ENCODE results near the gene KRTAP20-4. TPM values are rescaled to one million over a fixed set of nuclear protein-coding genes. Genes with fewer than 3 reads are reported as not detected.

The KRTAP20-4 gene
- total RNA-seq, 2 donors from 2014 or later: not detected

DNA sequence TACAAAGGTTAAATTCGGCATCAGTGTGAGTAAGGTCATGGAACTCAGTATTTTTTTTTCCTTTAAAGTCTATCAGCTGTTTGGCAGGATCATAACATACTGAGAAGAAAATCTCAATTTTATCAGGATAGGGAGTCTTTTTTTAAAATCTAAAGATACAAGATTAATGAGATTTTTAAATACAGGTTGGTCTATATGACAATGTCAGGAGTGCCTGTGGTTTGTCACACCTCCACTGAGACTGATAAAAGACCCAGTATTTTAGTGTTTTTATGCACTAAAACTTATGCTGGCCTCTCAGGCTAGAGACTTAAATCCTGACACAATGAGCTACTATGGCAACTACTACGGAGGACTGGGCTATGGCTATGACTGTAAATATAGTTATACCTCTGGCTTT, 22.1 kb downstream of the KRTAP20-4 start, which contains the start of gene KRTAP20-3:
Gene KRTAP20-3, plus strand, starts transcription at position 301 of the 400 bp plus-strand sequence.
- no peak for DNase-seq
- Histone ChIP-seq H3K36me3 (no peaks in the 10 kb centered on the region), H3K27ac (no peak within 1 kb of the TSS), H3K9me3 (no peaks in the 10 kb centered on the region), H3K27me3 (no peaks in the 10 kb centered on the region), H3K9ac (ENCODE audit: low read depth in 2 of 2, low read length in 2 of 2) (no peak within 1 kb of the TSS), H3K4me3 (no peak within 1 kb of the TSS), H3K4me1 (no peaks in the 10 kb centered on the region)
- intact Hi-C loops (cut with DNase I): no loop called here
- TF ChIP-seq, protein P1, sequence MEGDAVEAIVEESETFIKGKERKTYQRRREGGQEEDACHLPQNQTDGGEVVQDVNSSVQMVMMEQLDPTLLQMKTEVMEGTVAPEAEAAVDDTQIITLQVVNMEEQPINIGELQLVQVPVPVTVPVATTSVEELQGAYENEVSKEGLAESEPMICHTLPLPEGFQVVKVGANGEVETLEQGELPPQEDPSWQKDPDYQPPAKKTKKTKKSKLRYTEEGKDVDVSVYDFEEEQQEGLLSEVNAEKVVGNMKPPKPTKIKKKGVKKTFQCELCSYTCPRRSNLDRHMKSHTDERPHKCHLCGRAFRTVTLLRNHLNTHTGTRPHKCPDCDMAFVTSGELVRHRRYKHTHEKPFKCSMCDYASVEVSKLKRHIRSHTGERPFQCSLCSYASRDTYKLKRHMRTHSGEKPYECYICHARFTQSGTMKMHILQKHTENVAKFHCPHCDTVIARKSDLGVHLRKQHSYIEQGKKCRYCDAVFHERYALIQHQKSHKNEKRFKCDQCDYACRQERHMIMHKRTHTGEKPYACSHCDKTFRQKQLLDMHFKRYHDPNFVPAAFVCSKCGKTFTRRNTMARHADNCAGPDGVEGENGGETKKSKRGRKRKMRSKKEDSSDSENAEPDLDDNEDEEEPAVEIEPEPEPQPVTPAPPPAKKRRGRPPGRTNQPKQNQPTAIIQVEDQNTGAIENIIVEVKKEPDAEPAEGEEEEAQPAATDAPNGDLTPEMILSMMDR (IDR thresholded peaks at IDR 0.05): no peak

- DNase-seq: no peak
- Histone ChIP-seq H3K9ac (ENCODE audit: low read depth in 2 of 2, low read length in 2 of 2) (no peak overlapping the region), H3K4me3 (no peak overlapping the region), H3K4me1 (no peaks in the 10 kb centered on the region), H3K27me3 (no peaks in the 10 kb centered on the region), H3K27ac (no peak overlapping the region), H3K9me3 (no peaks in the 10 kb centered on the region), H3K36me3 (no peaks in the 10 kb centered on the region)
- TF ChIP-seq, protein P1 (IDR thresholded peaks at IDR 0.05): no peak
- intact Hi-C loops (cut with DNase I): no loop called here
These were observed 26.5 kb downstream of the KRTAP20-4 start for GRCh38 chr21:30646904-30647414.

DNA sequence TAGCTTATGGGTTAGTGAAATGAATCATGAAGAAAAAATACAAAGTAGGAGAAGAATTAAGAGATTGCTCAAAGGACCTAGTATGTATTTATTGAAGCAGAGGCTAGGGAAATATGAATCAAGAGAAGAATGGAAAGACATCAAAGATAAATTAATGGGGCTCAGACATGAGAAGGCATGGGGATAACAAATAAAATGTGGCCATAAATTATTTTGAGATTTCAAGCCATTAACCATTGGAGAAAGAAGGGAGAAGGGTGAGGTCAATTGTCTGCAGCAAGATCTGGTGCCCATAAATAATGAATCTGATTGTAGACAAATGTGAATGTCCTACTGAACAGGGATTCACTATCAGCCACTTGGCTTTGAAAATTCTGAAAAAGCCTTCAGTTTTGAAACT, 32.5 kb downstream of the KRTAP20-4 start:
- Histone ChIP-seq H3K9me3 (no peaks in the 10 kb centered on the region), H3K9ac (ENCODE audit: low read depth in 2 of 2, low read length in 2 of 2) (no peak overlapping the region), H3K4me3 (no peak overlapping the region), H3K36me3 (no peaks in the 10 kb centered on the region), H3K27me3 (no peaks in the 10 kb centered on the region), H3K4me1 (no peaks in the 10 kb centered on the region), H3K27ac (no peak overlapping the region)
- no peak for DNase-seq
- TF ChIP-seq, protein P1 (IDR thresholded peaks at IDR 0.05): no peak
- intact Hi-C loops (cut with DNase I): no loop called here

GRCh38 chr21:30668776-30669175, 48.3 kb downstream of the KRTAP20-4 start:
- H3K4me3 ChIP-seq: no peak overlapping the region
- intact Hi-C loops (cut with DNase I): no loop called here

More at GRCh38 chr21:30668776-30669175, 48.3 kb downstream of the KRTAP20-4 start:
- Histone ChIP-seq H3K36me3 (no peaks in the 10 kb centered on the region), H3K9ac (ENCODE audit: low read depth in 2 of 2, low read length in 2 of 2) (no peak overlapping the region), H3K27ac (no peak overlapping the region), H3K9me3 (no peaks in the 10 kb centered on the region), H3K4me1 (no peaks in the 10 kb centered on the region), H3K27me3 (no peaks in the 10 kb centered on the region)
- no peak for DNase-seq
- TF ChIP-seq, protein P1 (IDR thresholded peaks at IDR 0.05): no peak

Other genes starting within 250 kb of the KRTAP20-4 start
- gene KRTAP13-2, start 248.4 kb upstream of the KRTAP20-4 start, total RNA-seq: 1 to 10 TPM; 2.3 to 6.0 TPM
- gene KRTAP13-1, start 224.6 kb upstream of the KRTAP20-4 start, total RNA-seq: not detected
- gene KRTAP13-3, start 194.7 kb upstream of the KRTAP20-4 start, total RNA-seq: not detected
- gene KRTAP13-4, start 190.4 kb upstream of the KRTAP20-4 start, total RNA-seq: not detected
- gene KRTAP15-1, start 180.4 kb upstream of the KRTAP20-4 start, total RNA-seq: not detected
- not detected for gene KRTAP19-1, start 140.3 kb upstream of the KRTAP20-4 start, total RNA-seq
- not detected for gene KRTAP19-2, start 133.2 kb upstream of the KRTAP20-4 start, total RNA-seq
- gene KRTAP19-3, start 128.6 kb upstream of the KRTAP20-4 start, total RNA-seq: not detected
- not detected for gene KRTAP19-4, start 123.5 kb upstream of the KRTAP20-4 start, total RNA-seq
- gene KRTAP19-5, start 118.5 kb upstream of the KRTAP20-4 start, total RNA-seq: not detected
- gene KRTAP19-6, start 78.8 kb upstream of the KRTAP20-4 start, total RNA-seq: not detected
- not detected for gene KRTAP19-7, start 59.3 kb upstream of the KRTAP20-4 start, total RNA-seq
- not detected for gene KRTAP22-2, start 30.2 kb upstream of the KRTAP20-4 start, total RNA-seq
- not detected for gene KRTAP6-3, start 28.2 kb upstream of the KRTAP20-4 start, total RNA-seq
- not detected for gene KRTAP6-2, start 21.7 kb upstream of the KRTAP20-4 start, total RNA-seq
- gene KRTAP22-1, start 19.5 kb upstream of the KRTAP20-4 start, total RNA-seq: not detected
- gene KRTAP6-1, start 6.7 kb upstream of the KRTAP20-4 start, total RNA-seq: not detected
- gene KRTAP20-1, start 4.2 kb upstream of the KRTAP20-4 start, total RNA-seq: not detected
- gene KRTAP20-2, start 14.6 kb downstream of the KRTAP20-4 start, total RNA-seq: not detected
- gene KRTAP20-3, start 22.2 kb downstream of the KRTAP20-4 start, total RNA-seq: not detected
- not detected for gene KRTAP21-3, start 98.2 kb downstream of the KRTAP20-4 start, total RNA-seq
- gene KRTAP21-2, start 126.6 kb downstream of the KRTAP20-4 start, total RNA-seq: not detected
- gene KRTAP21-1, start 134.8 kb downstream of the KRTAP20-4 start, total RNA-seq: not detected
- not detected for gene KRTAP8-1, start 192.6 kb downstream of the KRTAP20-4 start, total RNA-seq
- gene KRTAP7-1, start 209.1 kb downstream of the KRTAP20-4 start, total RNA-seq: not detected